ENCODE results near the gene CHP2. TPM values are rescaled to one million over a fixed set of nuclear protein-coding genes. Genes with fewer than 3 reads are reported as not detected.
"Not testable (repeated sequence)": the region's sequence is repeated elsewhere in the genome, so short reads cannot be mapped to it uniquely, and the experiment has no call there.

CHP2 gene
- polyA plus RNA-seq, 1 of the 3 experiments (the other 2 are of a cell fraction) = not detected

DNA sequence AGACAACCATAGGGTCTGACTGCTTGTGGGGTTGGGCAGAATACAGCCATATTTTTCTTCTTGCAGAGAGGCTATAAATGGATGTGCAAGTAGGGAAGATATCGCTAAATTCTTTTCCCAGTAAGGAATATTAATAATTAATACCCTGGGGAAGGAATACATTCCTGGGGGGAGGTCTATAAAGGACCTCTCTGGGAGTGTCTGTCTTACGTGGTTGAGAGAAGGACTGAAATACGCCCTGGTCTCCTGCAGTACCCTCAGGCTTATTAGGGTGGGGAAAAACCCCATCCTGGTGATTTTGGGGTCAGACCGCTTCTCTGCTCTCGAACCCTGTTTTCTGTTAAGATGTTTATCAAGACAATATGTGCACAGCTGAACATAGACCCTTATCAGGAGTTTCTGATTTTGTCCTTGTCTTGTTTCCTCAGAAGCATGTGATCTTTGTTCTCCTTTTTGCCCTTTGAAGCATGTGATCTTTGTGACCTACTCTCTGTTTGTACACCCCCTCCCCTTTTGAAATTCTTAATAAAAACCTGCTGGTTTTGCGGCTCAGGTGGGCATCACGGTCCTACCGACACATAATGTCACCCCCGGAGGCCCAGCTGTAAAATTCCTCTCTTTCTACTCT lies 32.1 kb upstream of the CHP2 start:
- H3K36me3 ChIP-seq (replicated peaks in 1 of 2; ENCODE audit: control insufficient read depth in 1 of 2, insufficient read depth in 2 of 2, low read length in 1 of 2); H3K27ac ChIP-seq (ENCODE audit: low read depth in 2 of 2, low read length in 1 of 2); DNase-seq; H3K4me2 ChIP-seq; H3K9ac ChIP-seq; H3F3A ChIP-seq (replicated peaks; ENCODE audit: insufficient read depth); H3K9me2 ChIP-seq; H3K4me3 ChIP-seq (ENCODE audit: low read depth in 2 of 2, low read length in 1 of 2); H2AFZ ChIP-seq (ENCODE audit: low read depth); H3K27me3 ChIP-seq (ENCODE audit: insufficient read depth); H4K20me1 ChIP-seq (ENCODE audit: insufficient read depth); H3K79me2 ChIP-seq (ENCODE audit: insufficient read depth); H3K9me3 ChIP-seq; H3K4me1 ChIP-seq (ENCODE audit: control insufficient read depth in 1 of 2, insufficient read depth in 2 of 2, low read depth in 1 of 2, low read length in 1 of 2); POLR2A ChIA-PET: not testable (repeated sequence)
- CTCF ChIA-PET = interaction anchor here (1.1 kb wide), 1 partner anchor 319 kb away, joined by 3 read pairs; no protein-coding TSS in a partner anchor
- 26% methylated on average over 9 of the region's 9 CpGs for WGBS (ENCODE audit: low lambda C conversion rate)

DNA sequence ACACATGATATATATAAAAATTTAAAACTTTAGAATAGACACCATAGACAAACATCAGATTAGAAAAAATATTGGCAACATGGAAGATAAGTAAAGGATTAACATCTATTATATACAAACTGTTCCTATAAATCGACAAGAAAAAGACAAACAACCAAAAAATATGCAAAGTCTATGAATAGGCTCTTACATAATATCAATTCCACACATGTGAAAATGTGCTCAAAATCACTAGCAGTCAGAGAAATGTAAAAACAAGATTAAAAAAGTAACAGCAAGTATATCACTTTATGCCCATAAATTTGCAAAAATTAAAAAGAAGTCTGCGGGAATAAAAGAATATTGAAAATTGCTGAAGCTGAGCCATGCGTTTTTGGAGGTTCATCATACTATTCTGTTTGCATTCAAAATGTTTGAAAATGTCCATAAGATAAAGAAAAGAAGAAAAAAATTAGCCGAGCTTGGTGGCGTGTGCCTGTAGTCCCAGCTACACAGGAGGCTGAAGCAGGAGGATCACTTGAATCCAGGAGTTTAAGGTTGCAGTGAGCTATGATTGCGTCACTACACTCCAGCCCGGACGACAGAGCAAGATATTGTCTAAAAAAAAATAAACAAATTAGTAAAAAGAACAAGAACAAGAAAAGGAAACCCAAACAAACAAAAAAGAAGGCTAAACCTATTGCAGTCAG lies 30.6 kb upstream of the CHP2 start:
- DNase-seq = no peak
- Histone ChIP-seq H3K79me2 (ENCODE audit: insufficient read depth) (no peaks in the 10 kb centered on the region), H3F3A (replicated peaks; ENCODE audit: insufficient read depth) (no peaks in the 10 kb centered on the region), H3K9me2 (no peaks in the 10 kb centered on the region), H3K4me3 (ENCODE audit: low read depth in 2 of 2, low read length in 1 of 2) (no peak overlapping the region), H2AFZ (ENCODE audit: low read depth) (no peak overlapping the region), H3K4me1 (ENCODE audit: control insufficient read depth in 1 of 2, insufficient read depth in 2 of 2, low read depth in 1 of 2, low read length in 1 of 2) (no peaks in the 10 kb centered on the region), H3K4me2 (no peak overlapping the region), H3K27ac (ENCODE audit: low read depth in 2 of 2, low read length in 1 of 2) (no peak overlapping the region), H4K20me1 (ENCODE audit: insufficient read depth) (no peaks in the 10 kb centered on the region), H3K9ac (no peak overlapping the region), H3K36me3 (replicated peaks in 1 of 2; ENCODE audit: control insufficient read depth in 1 of 2, insufficient read depth in 2 of 2, low read length in 1 of 2) (no peaks in the 10 kb centered on the region), H3K9me3 (no peaks in the 10 kb centered on the region), H3K27me3 (ENCODE audit: insufficient read depth) (no peaks in the 10 kb centered on the region)
- WGBS (ENCODE audit: low lambda C conversion rate) = 43% methylated on average over 8 of the region's 8 CpGs
- TF ChIP-seq YY1 (IDR thresholded peaks at IDR 0.05; ENCODE audit: low read depth) (no peak), REST (IDR thresholded peaks at IDR 0.05; ENCODE audit: low read depth, low read length) (no peak), MXI1 (IDR thresholded peaks at IDR 0.05; ENCODE audit: low read depth, low read length) (no peak), RAD21 (IDR thresholded peaks at IDR 0.05; ENCODE audit: low read length) (no peak), JUND (IDR thresholded peaks at IDR 0.05) (no peak), TCF12 (IDR thresholded peaks at IDR 0.05) (no peak), POLR2AphosphoS5 (IDR thresholded peaks at IDR 0.05; ENCODE audit: low read depth, low read length) (no peak), USF1 (IDR thresholded peaks at IDR 0.05; ENCODE audit: borderline replicate concordance, low read depth) (no peak), RCOR1 (IDR thresholded peaks at IDR 0.05; ENCODE audit: low read length) (no peak), PBX3 (IDR thresholded peaks at IDR 0.05) (no peak)
- TF ChIP-seq, protein P1, sequence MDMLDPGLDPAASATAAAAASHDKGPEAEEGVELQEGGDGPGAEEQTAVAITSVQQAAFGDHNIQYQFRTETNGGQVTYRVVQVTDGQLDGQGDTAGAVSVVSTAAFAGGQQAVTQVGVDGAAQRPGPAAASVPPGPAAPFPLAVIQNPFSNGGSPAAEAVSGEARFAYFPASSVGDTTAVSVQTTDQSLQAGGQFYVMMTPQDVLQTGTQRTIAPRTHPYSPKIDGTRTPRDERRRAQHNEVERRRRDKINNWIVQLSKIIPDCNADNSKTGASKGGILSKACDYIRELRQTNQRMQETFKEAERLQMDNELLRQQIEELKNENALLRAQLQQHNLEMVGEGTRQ (IDR thresholded peaks at IDR 0.05; ENCODE audit: borderline replicate concordance, low read depth, low read length) = no peak
- TF ChIP-seq, protein P2, sequence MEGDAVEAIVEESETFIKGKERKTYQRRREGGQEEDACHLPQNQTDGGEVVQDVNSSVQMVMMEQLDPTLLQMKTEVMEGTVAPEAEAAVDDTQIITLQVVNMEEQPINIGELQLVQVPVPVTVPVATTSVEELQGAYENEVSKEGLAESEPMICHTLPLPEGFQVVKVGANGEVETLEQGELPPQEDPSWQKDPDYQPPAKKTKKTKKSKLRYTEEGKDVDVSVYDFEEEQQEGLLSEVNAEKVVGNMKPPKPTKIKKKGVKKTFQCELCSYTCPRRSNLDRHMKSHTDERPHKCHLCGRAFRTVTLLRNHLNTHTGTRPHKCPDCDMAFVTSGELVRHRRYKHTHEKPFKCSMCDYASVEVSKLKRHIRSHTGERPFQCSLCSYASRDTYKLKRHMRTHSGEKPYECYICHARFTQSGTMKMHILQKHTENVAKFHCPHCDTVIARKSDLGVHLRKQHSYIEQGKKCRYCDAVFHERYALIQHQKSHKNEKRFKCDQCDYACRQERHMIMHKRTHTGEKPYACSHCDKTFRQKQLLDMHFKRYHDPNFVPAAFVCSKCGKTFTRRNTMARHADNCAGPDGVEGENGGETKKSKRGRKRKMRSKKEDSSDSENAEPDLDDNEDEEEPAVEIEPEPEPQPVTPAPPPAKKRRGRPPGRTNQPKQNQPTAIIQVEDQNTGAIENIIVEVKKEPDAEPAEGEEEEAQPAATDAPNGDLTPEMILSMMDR (IDR thresholded peaks at IDR 0.05) = no peak
- POLR2A ChIA-PET = no interaction called here
- CTCF ChIA-PET = interaction anchor here (0.6 to 1.1 kb wide), 2 partner anchors 70 to 317 kb away, joined by 3 read pairs; no protein-coding TSS in a partner anchor
